PC-3 (cell line): ENCODE results near the gene TFB1M.

Experiments
- EZH2 ChIP-seq: fragments of 300-600 bp; sonication (generic); IDR thresholded peaks from one replicate; pipeline ENCODE4 v1.6.1; 2017; ENCODE audit warnings: antibody characterized with exemption, mild to moderate bottlenecking, low read length; ENCODE audit not compliant: unreplicated experiment
- EZH2phosphoT487 ChIP-seq: fragments of 300-600 bp; sonication (generic); IDR thresholded peaks from 2 replicates; pipeline ENCODE4 v1.6.1; 2018; ENCODE audit warnings: mild to moderate bottlenecking, antibody characterized with exemption, low read length, borderline replicate concordance
- TF ChIP-seq, protein P1 (sequence below): fragments of 300-600 bp; sonication (generic); conservative IDR thresholded peaks from 2 replicates; pipeline ENCODE4 v1.5.1; 2017; ENCODE audit warnings: antibody characterized with exemption, low read depth, mild to moderate bottlenecking, low read length

DNA sequence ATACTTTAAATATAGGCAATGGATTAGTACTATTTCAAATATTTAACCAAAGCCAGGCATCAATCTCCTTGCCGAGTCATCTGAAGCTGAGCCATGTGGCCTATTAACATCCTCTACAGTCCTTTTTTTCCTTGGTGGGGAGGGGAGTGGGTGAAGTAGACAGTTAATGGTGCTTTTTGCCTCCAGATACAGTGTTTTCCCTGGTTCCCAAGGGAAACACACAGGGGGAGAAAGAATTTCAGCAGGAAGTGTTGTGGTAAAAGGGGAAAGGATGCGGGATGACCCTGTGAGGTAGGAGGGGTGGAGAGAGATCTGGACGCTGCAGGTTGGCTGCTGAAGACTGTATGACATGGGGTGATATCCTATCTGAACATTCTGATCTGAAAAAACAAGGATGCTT lies 40.9 kb downstream of the TFB1M start:
- TF ChIP-seq, protein P1, sequence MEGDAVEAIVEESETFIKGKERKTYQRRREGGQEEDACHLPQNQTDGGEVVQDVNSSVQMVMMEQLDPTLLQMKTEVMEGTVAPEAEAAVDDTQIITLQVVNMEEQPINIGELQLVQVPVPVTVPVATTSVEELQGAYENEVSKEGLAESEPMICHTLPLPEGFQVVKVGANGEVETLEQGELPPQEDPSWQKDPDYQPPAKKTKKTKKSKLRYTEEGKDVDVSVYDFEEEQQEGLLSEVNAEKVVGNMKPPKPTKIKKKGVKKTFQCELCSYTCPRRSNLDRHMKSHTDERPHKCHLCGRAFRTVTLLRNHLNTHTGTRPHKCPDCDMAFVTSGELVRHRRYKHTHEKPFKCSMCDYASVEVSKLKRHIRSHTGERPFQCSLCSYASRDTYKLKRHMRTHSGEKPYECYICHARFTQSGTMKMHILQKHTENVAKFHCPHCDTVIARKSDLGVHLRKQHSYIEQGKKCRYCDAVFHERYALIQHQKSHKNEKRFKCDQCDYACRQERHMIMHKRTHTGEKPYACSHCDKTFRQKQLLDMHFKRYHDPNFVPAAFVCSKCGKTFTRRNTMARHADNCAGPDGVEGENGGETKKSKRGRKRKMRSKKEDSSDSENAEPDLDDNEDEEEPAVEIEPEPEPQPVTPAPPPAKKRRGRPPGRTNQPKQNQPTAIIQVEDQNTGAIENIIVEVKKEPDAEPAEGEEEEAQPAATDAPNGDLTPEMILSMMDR = no peak
- TF ChIP-seq EZH2phosphoT487 = no peak
- no peak for TF ChIP-seq EZH2
